ENCODE data around the gene SUGCT.

GRCh38 chr7:40148671-40149070 is 13.9 kb downstream of the SUGCT start:
- TF ChIP-seq EZH2 (IDR thresholded peaks at IDR 0.05; ENCODE audit: borderline replicate concordance, low read depth, low read length, poor library complexity, severe bottlenecking), result no peak
- TF ChIP-seq CTCF (conservative IDR thresholded peaks at IDR 0.05; ENCODE audit: low read depth, low read length), result no peak

All from A673 (cell line).